Astrocyte (in vitro differentiated cells and primary cell): ENCODE measurements around the gene SLC9C1.

ENCODE experiments used
- EZH2 ChIP-seq: IDR thresholded peaks from 2 replicates; pipeline ENCODE4 v1.6.1; 2012; ENCODE audit warnings: mild to moderate bottlenecking, low read length, inconsistent platforms; ENCODE audit not compliant: insufficient read depth
- TF ChIP-seq, protein P1 (sequence below): IDR thresholded peaks from 2 replicates; pipeline ENCODE4 v1.5.1; 2011; ENCODE audit warnings: low read depth, mild to moderate bottlenecking, inconsistent platforms, low read length, moderate library complexity; ENCODE audit not compliant: insufficient read depth

DNA sequence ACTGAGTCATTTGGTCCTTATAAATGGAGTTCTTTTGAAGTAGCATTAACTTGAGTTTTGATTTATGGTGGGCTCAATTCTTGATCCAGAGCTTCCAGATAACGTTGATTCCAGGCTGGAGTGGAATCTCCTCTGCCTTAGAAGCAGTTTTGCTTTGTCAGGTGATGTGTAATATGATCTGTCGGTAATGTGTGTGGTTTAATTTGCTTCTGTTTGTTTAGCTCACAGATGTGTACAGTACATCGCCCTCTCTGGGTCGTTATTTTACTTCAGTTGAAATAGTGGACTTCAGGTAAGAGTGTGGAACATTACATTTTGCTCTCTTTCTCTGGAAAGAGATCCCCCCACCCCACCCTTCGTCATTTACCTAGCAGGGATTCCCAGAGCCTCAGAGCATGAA lies 184.7 kb downstream of the SLC9C1 start:
- TF ChIP-seq, protein P1, sequence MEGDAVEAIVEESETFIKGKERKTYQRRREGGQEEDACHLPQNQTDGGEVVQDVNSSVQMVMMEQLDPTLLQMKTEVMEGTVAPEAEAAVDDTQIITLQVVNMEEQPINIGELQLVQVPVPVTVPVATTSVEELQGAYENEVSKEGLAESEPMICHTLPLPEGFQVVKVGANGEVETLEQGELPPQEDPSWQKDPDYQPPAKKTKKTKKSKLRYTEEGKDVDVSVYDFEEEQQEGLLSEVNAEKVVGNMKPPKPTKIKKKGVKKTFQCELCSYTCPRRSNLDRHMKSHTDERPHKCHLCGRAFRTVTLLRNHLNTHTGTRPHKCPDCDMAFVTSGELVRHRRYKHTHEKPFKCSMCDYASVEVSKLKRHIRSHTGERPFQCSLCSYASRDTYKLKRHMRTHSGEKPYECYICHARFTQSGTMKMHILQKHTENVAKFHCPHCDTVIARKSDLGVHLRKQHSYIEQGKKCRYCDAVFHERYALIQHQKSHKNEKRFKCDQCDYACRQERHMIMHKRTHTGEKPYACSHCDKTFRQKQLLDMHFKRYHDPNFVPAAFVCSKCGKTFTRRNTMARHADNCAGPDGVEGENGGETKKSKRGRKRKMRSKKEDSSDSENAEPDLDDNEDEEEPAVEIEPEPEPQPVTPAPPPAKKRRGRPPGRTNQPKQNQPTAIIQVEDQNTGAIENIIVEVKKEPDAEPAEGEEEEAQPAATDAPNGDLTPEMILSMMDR = no peak
- no peak for TF ChIP-seq EZH2
